Raji (cell line): ENCODE results near the gene CLASP2.

Experiments used
- POLR2A ChIP-seq: IDR thresholded peaks from 2 replicates; pipeline ENCODE4 v1.6.1; 2011; ENCODE audit warnings: low read depth, low read length, control low read depth; ENCODE audit not compliant: insufficient read depth

CLASP2 gene

GRCh38 chr3:33711100-33711499 lies 7.0 kb downstream of the CLASP2 start:
- TF ChIP-seq POLR2A, result no peak

- no peak for TF ChIP-seq POLR2A
Measured at GRCh38 chr3:33706056-33706455, 12.0 kb downstream of the CLASP2 start.

GRCh38 chr3:33704891-33705290 lies 13.2 kb downstream of the CLASP2 start:
- TF ChIP-seq POLR2A, result no peak

GRCh38 chr3:33699275-33699674 lies 18.8 kb downstream of the CLASP2 start:
- TF ChIP-seq POLR2A, result no peak

GRCh38 chr3:33694944-33695343 lies 23.1 kb downstream of the CLASP2 start:
- TF ChIP-seq POLR2A, result no peak

- no peak for TF ChIP-seq POLR2A
Measured at GRCh38 chr3:33690341-33690740, 27.7 kb downstream of the CLASP2 start.

GRCh38 chr3:33687406-33688010 lies 30.5 kb downstream of the CLASP2 start:
- TF ChIP-seq POLR2A, result no peak

- TF ChIP-seq POLR2A, result no peak
Measured at GRCh38 chr3:33682770-33683169, 35.3 kb downstream of the CLASP2 start.

GRCh38 chr3:33681667-33682066 lies 36.4 kb downstream of the CLASP2 start:
- TF ChIP-seq POLR2A, result no peak

GRCh38 chr3:33678073-33678472 lies 40.0 kb downstream of the CLASP2 start:
- TF ChIP-seq POLR2A, result no peak

GRCh38 chr3:33668618-33669017 lies 49.4 kb downstream of the CLASP2 start:
- TF ChIP-seq POLR2A, result no peak

GRCh38 chr3:33665294-33665693 lies 52.8 kb downstream of the CLASP2 start:
- no peak for TF ChIP-seq POLR2A

- no peak for TF ChIP-seq POLR2A
Measured at GRCh38 chr3:33664195-33664594, 53.9 kb downstream of the CLASP2 start.

- TF ChIP-seq POLR2A, result no peak
Measured at GRCh38 chr3:33663042-33663441, 55.0 kb downstream of the CLASP2 start.

- TF ChIP-seq POLR2A, result no peak
Measured at GRCh38 chr3:33659856-33660434, 58.1 kb downstream of the CLASP2 start.

- no peak for TF ChIP-seq POLR2A
Measured at GRCh38 chr3:33658991-33659848, 58.8 kb downstream of the CLASP2 start.
